HCT116 (cell line): ENCODE measurements around the gene TUBB1. TPM values are rescaled to one million over a fixed set of nuclear protein-coding genes. Genes with fewer than 3 reads are reported as not detected.

Experiments used
- ATAC-seq: fragments of 200-7000 bp; cut with Tn5 transposase; 2 replicates; pipeline ENCODE4 v1.9.1; 2020; ENCODE audit warnings: mild to moderate bottlenecking, moderate library complexity
- BruUV-seq: library from RNA; stranded (reverse); fragments of 400-500 nt; replicated peaks from 2 replicates; lab custom pipeline; 2021; lab: Mats Ljungman, UMichigan
- CTCF ChIA-PET: fragments of 300-600 bp; sonication (Branson Sonifier 250); formaldehyde crosslinking; loops from one replicate; lab custom pipeline; 2021; ENCODE audit warnings: antibody characterized with exemption; lab: Charles Lee
- POLR2A ChIA-PET: fragments of 300-600, 350-600 bp; sonication (Branson Sonifier 250); formaldehyde crosslinking; loops from one replicate; lab custom pipeline; 2021; ENCODE audit warnings: antibody characterized with exemption; lab: Charles Lee
- RAD21 ChIA-PET, 2 experiments: fragments of 300-600 bp; sonication (Branson Sonifier 250); formaldehyde crosslinking; loops; one replicate each; lab custom pipeline; 2023; ENCODE audit warnings: low total read pairs in 2 of 2; ENCODE audit not compliant: uncharacterized antibody in 2 of 2, unreplicated experiment in 2 of 2, low non-redundant PET in 1 of 2; lab: Charles Lee
- DNase-seq: peaks from one replicate; pipeline ENCODE4 v3.0.0-alpha.2; 2010; ENCODE audit warnings: low read depth, low spot score
- H2AFZ ChIP-seq: fragments of 200-600 bp; shearing (Covaris generic), sonication (generic); 2 replicates; pipeline ENCODE4 v1.6.1; 2017; ENCODE audit warnings: low read depth, mixed run types, mixed read lengths, antibody characterized with exemption, low read length; ENCODE audit not compliant: poor library complexity, severe bottlenecking
- H3K27ac ChIP-seq: 2 replicates; pipeline ENCODE4 v1.5.1; 2012; ENCODE audit warnings: low read depth, low read length
- H3K27me3 ChIP-seq: fragments of 200-600 bp; sonication (generic); 2 replicates; pipeline ENCODE4 v1.6.1; 2016; ENCODE audit warnings: mixed run types, low read length, mixed read lengths; ENCODE audit not compliant: insufficient read depth
- H3K36me3 ChIP-seq, 2 experiments: fragments of 200-500 bp in 1 of 2; fragments of 200-600 bp in 1 of 2; sonication (Bioruptor generic) in 1 of 2; sonication (generic) in 1 of 2; 2 replicates each; pipeline versions ENCODE4 v1.5.1 to v1.6.1; 2014 to 2016; ENCODE audit warnings: low read length in 2 of 2, inconsistent platforms in 1 of 2, mixed read lengths in 1 of 2, mixed run types in 1 of 2; ENCODE audit not compliant: insufficient read depth in 2 of 2, control insufficient read depth in 1 of 2
- H3K4me1 ChIP-seq, 2 experiments: fragments of 200-600 bp in 1 of 2; sonication (generic) in 1 of 2; 2 replicates each; pipeline versions ENCODE4 v1.5.1 to v1.6.1; 2012 to 2017; ENCODE audit warnings: low read length in 2 of 2, inconsistent platforms in 1 of 2, mild to moderate bottlenecking in 1 of 2, mixed read lengths in 1 of 2, mixed run types in 1 of 2, moderate library complexity in 1 of 2; ENCODE audit not compliant: insufficient read depth in 2 of 2, control insufficient read depth in 1 of 2
- H3K4me2 ChIP-seq: fragments of 200-600 bp; sonication (generic); 2 replicates; pipeline ENCODE4 v1.6.1; 2017; ENCODE audit warnings: mixed run types, low read length, mixed read lengths
- H3K4me3 ChIP-seq, 2 experiments: fragments of 200-600 bp in 1 of 2; sonication (generic) in 1 of 2; replicated peaks in 1 of 2; 2 replicates each; pipeline ENCODE4 v1.5.1; 2011 to 2016; ENCODE audit warnings: low read length in 2 of 2, control low read depth in 1 of 2, low read depth in 1 of 2, mild to moderate bottlenecking in 1 of 2, mixed read lengths in 1 of 2, mixed run types in 1 of 2
- H3K79me2 ChIP-seq: fragments of 200-600 bp; sonication (generic); 2 replicates; pipeline ENCODE4 v1.6.1; 2017; ENCODE audit warnings: mild to moderate bottlenecking, mixed run types, low read length, moderate library complexity, mixed read lengths; ENCODE audit not compliant: insufficient read depth
- H3K9ac ChIP-seq: fragments of 200-600 bp; sonication (generic); 2 replicates; pipeline ENCODE4 v1.6.1; 2016; ENCODE audit warnings: low read length, mixed read lengths
- H3K9me2 ChIP-seq: fragments of 200-600 bp; sonication (generic), shearing (Covaris generic); 2 replicates; pipeline ENCODE4 v1.6.1; 2017; ENCODE audit warnings: mixed run types, mild to moderate bottlenecking, moderate library complexity; ENCODE audit not compliant: insufficient read depth
- H3K9me3 ChIP-seq, 2 experiments: fragments of 200-500 bp in 1 of 2; fragments of 200-600 bp in 1 of 2; sonication (Bioruptor generic) in 1 of 2; sonication (generic) in 1 of 2; 2 replicates each; pipeline ENCODE4 v1.6.1; 2014 to 2017; ENCODE audit warnings: low read length in 2 of 2, mixed read lengths in 2 of 2, inconsistent platforms in 1 of 2, low read depth in 1 of 2, mild to moderate bottlenecking in 1 of 2, mixed run types in 1 of 2, moderate library complexity in 1 of 2; ENCODE audit not compliant: control insufficient read depth in 1 of 2, insufficient read depth in 1 of 2
- H4K20me1 ChIP-seq: fragments of 200-600 bp; sonication (generic), shearing (Covaris generic); 2 replicates; pipeline ENCODE4 v1.6.1; 2017; ENCODE audit warnings: mixed run types, mild to moderate bottlenecking, moderate library complexity; ENCODE audit not compliant: insufficient read depth
- EGR1 ChIP-seq: IDR thresholded peaks from 2 replicates; pipeline ENCODE4 v1.6.1; 2012; ENCODE audit warnings: low read depth
- EZH2 ChIP-seq: fragments of 200-600 bp; sonication (generic); IDR thresholded peaks from 2 replicates; pipeline ENCODE4 v1.6.1; 2017; ENCODE audit warnings: antibody characterized with exemption, mixed run types
- EZH2phosphoT487 ChIP-seq: fragments of 200-600 bp; IDR thresholded peaks from 2 replicates; pipeline ENCODE4 v1.6.1; 2018; ENCODE audit warnings: antibody characterized with exemption, borderline replicate concordance
- FOSL1 ChIP-seq: IDR thresholded peaks from 2 replicates; pipeline ENCODE4 v1.6.1; 2012; ENCODE audit warnings: low read depth
- JUND ChIP-seq: IDR thresholded peaks from 2 replicates; pipeline ENCODE4 v1.6.1; 2012
- POLR2AphosphoS5 ChIP-seq: IDR thresholded peaks from 2 replicates; pipeline ENCODE4 v1.6.1; 2011; ENCODE audit warnings: mild to moderate bottlenecking, low read depth, low read length, moderate library complexity
- REST ChIP-seq: IDR thresholded peaks from 2 replicates; pipeline ENCODE4 v1.6.1; 2012; ENCODE audit warnings: low read depth
- SP1 ChIP-seq: IDR thresholded peaks from 2 replicates; pipeline ENCODE4 v1.6.1; 2012; ENCODE audit warnings: low read depth
- SRF ChIP-seq: IDR thresholded peaks from 2 replicates; pipeline ENCODE4 v1.6.1; 2012; ENCODE audit warnings: low read depth
- TCF7L2 ChIP-seq: IDR thresholded peaks from 2 replicates; pipeline ENCODE4 v1.7.0; 2011; ENCODE audit warnings: borderline replicate concordance, inconsistent platforms; ENCODE audit not compliant: insufficient read depth, insufficient read length; ENCODE audit errors: extremely low read depth
- ZBTB33 ChIP-seq: IDR thresholded peaks from 2 replicates; pipeline ENCODE4 v1.6.1; 2011; ENCODE audit warnings: mild to moderate bottlenecking, low read length, moderate library complexity; ENCODE audit not compliant: insufficient replicate concordance; ENCODE audit errors: extremely low read depth
- ZFX ChIP-seq: fragments of 450-650 bp; IDR thresholded peaks from 2 replicates; pipeline ENCODE4 v1.6.1; 2017
- intact Hi-C: fragments of 100-400 bp; cut with micrococcal nuclease; formaldehyde crosslinking; loops from 2 replicates; pipeline ENCODE4 v1.10.0; 2022
- total RNA-seq: library from RNA; stranded (reverse); gene quantifications from one replicate; pipeline ENCODE4 v1.2.1, GENCODE V29; 2021; ENCODE audit not compliant: unreplicated experiment

TUBB1 gene
- total RNA-seq, 1 experiment from 2014 or later = not detected

- H2AFZ ChIP-seq = no peak overlapping the region
- no peak for TF ChIP-seq POLR2AphosphoS5
- TF ChIP-seq FOSL1 = no peak
- no peak for TF ChIP-seq SRF
- TF ChIP-seq REST = no peak
- TF ChIP-seq TCF7L2 = no peak
- no peak for TF ChIP-seq EGR1
- TF ChIP-seq EZH2phosphoT487 = no peak
- no peak for TF ChIP-seq EZH2
- no peak for TF ChIP-seq ZFX
- no peak for TF ChIP-seq ZBTB33
- TF ChIP-seq JUND = no peak
- TF ChIP-seq SP1 = no peak
- TF ChIP-seq, all 23 proteins: peak for 0
- Histone ChIP-seq H3K27ac (peak overlapping the region; percentile 78; the same call in 1 of the 2 replicates), H3K4me3 (peak overlapping the region; percentile 48 to 86), H3K4me1 (peaks cover 10 to 25% of the 10 kb centered on the region in 2 experiments), H3K9me2 (no peaks in the 10 kb centered on the region), H3K4me2 (peak overlapping the region; percentile 81), H3K36me3 (peaks cover 53% of the 10 kb centered on the region in 2 experiments), H4K20me1 (peaks cover 12% of the 10 kb centered on the region; the same call in 1 of the 2 replicates), H3K9ac (peak overlapping the region; percentile 66), H3K9me3 (no peaks in the 10 kb centered on the region), H3K27me3 (no peaks in the 10 kb centered on the region), H3K79me2 (peaks cover 70% of the 10 kb centered on the region)
- CTCF ChIA-PET = interaction anchor here (0.6 to 1.9 kb wide), 2 partner anchors 9 to 54 kb away, joined by 3 to 8 read pairs; partner anchors contain the start of gene PRELID3B
- intact Hi-C loops = loop anchor here (5.0 to 10.0 kb wide), 2 partner anchors 51 to 138 kb away; partner anchors contain the start of gene NELFCD
- POLR2A ChIA-PET = no interaction called here
- ATAC-seq (no peak), DNase-seq (no peak)
- BruUV-seq = no TSS peak
- RAD21 ChIA-PET = interaction anchor here in 1 of 2 experiments (0.5 kb wide), 1 partner anchor 162 kb away, joined by 4 read pairs; no protein-coding TSS in a partner anchor
Measured at GRCh38 chr20:59033093-59033492, 13.9 kb downstream of the TUBB1 start.
